DOHH2 (cell line): ENCODE measurements around the gene SUGT1.

Experiments
- EZH2phosphoT487 ChIP-seq: fragments of 200-600 bp; sonication (generic); IDR thresholded peaks from 2 replicates; pipeline ENCODE4 v1.6.1; 2017; ENCODE audit warnings: borderline replicate concordance, mild to moderate bottlenecking, antibody characterized with exemption, low read length, moderate library complexity, mixed read lengths
- TF ChIP-seq, protein P1 (sequence below): fragments of 200-600 bp; sonication (generic); IDR thresholded peaks from one replicate; pipeline ENCODE4 v1.5.1; 2014; ENCODE audit warnings: antibody characterized with exemption, mild to moderate bottlenecking, low read depth, low read length; ENCODE audit not compliant: poor library complexity, severe bottlenecking

DNA sequence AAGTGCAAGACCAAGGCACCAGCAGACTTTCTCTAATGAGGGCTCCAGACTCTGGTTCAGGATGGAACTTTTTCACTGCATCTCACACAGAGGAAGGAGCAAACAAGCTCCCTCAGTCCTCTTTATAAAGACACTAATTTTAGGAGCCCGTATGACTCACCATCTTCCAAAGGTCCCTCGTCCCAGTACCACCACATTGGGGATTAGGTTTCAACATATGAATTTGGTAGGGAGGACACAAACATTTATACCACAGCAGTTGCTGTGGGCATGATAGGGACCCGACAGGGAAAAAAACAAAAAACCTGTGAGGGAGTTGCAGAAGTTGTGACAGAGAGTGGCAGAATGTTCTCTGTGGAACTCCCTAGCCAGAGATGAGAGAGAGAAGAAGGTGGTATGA, 93.5 kb downstream of the SUGT1 start:
- TF ChIP-seq, protein P1, sequence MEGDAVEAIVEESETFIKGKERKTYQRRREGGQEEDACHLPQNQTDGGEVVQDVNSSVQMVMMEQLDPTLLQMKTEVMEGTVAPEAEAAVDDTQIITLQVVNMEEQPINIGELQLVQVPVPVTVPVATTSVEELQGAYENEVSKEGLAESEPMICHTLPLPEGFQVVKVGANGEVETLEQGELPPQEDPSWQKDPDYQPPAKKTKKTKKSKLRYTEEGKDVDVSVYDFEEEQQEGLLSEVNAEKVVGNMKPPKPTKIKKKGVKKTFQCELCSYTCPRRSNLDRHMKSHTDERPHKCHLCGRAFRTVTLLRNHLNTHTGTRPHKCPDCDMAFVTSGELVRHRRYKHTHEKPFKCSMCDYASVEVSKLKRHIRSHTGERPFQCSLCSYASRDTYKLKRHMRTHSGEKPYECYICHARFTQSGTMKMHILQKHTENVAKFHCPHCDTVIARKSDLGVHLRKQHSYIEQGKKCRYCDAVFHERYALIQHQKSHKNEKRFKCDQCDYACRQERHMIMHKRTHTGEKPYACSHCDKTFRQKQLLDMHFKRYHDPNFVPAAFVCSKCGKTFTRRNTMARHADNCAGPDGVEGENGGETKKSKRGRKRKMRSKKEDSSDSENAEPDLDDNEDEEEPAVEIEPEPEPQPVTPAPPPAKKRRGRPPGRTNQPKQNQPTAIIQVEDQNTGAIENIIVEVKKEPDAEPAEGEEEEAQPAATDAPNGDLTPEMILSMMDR = no peak
- TF ChIP-seq EZH2phosphoT487 = no peak
